ENCODE measurements around the gene WDR5. TPM values are rescaled to one million over a fixed set of nuclear protein-coding genes. Genes with fewer than 3 reads are reported as not detected.

The WDR5 gene
- total and polyA plus RNA-seq, 2 of the 13 experiments (the other 11 are each of a cell fraction or from before 2014, with no cell fraction given) = 34.3 TPM

DNA sequence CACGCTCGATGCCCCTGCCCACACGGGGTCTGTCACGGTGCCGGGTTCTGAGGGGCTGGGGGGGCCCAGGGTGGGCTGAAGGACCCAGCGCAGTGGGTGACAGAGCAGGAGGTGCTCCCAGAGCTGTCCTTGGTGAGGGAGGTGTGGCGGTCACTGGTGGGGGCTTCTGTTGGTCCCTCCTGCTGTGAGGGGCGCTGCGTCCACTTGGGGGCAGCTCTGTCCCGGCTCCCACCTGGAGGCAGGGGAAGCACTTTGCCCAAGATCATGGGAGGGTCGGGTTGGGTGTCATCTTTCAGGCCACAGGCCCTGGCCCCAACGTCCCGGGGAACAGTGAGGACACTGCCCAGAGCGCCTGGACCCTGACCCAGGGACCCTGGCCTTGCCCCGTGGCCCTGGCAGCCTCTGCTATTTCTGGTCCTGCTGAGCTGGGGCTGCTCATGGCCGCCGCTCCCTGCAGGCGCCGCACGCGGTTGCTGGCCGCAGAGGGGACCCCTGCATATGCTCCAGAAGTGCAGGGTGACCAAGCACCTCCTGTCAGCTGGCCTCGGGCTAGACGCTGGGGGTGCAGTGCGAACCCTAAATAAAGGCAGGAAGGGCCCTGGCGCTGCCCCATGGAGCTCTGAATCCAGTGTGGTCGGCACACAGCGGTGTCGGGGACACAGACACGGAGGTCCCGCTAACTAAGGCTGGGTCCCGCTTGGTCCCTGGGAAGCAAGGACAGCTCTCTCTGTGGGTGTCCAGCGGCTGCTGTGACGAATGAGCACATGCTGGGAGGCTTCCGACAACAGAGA lies 40.1 kb downstream of the WDR5 start (continued):
- TF ChIP-seq ZNF567 (CRISPR knock-in tag; IDR thresholded peaks at IDR 0.05; ENCODE audit: borderline replicate concordance) = peak; percentile 33; the same call in 1 of the 2 replicates
- TF ChIP-seq ZNF777 (CRISPR knock-in tag; IDR thresholded peaks at IDR 0.05) = no peak
- peak; percentile 46; the same call in 1 of the 2 replicates for TF ChIP-seq REPIN1 (CRISPR knock-in tag; IDR thresholded peaks at IDR 0.05; ENCODE audit: borderline replicate concordance, low read depth)
- peak; percentile 96 for TF ChIP-seq ESRRA (CRISPR knock-in tag; IDR thresholded peaks at IDR 0.05; ENCODE audit: low read depth)
- TF ChIP-seq ZBTB7B (CRISPR knock-in tag; IDR thresholded peaks at IDR 0.05) = peak; percentile 82
- no peak for TF ChIP-seq ZNF44 (CRISPR knock-in tag; IDR thresholded peaks at IDR 0.05)
- TF ChIP-seq AHDC1 (CRISPR knock-in tag; IDR thresholded peaks at IDR 0.05; ENCODE audit: borderline replicate concordance) = no peak
- no peak for TF ChIP-seq ELF1 (CRISPR knock-in tag; IDR thresholded peaks at IDR 0.05)
- TF ChIP-seq, protein P1, sequence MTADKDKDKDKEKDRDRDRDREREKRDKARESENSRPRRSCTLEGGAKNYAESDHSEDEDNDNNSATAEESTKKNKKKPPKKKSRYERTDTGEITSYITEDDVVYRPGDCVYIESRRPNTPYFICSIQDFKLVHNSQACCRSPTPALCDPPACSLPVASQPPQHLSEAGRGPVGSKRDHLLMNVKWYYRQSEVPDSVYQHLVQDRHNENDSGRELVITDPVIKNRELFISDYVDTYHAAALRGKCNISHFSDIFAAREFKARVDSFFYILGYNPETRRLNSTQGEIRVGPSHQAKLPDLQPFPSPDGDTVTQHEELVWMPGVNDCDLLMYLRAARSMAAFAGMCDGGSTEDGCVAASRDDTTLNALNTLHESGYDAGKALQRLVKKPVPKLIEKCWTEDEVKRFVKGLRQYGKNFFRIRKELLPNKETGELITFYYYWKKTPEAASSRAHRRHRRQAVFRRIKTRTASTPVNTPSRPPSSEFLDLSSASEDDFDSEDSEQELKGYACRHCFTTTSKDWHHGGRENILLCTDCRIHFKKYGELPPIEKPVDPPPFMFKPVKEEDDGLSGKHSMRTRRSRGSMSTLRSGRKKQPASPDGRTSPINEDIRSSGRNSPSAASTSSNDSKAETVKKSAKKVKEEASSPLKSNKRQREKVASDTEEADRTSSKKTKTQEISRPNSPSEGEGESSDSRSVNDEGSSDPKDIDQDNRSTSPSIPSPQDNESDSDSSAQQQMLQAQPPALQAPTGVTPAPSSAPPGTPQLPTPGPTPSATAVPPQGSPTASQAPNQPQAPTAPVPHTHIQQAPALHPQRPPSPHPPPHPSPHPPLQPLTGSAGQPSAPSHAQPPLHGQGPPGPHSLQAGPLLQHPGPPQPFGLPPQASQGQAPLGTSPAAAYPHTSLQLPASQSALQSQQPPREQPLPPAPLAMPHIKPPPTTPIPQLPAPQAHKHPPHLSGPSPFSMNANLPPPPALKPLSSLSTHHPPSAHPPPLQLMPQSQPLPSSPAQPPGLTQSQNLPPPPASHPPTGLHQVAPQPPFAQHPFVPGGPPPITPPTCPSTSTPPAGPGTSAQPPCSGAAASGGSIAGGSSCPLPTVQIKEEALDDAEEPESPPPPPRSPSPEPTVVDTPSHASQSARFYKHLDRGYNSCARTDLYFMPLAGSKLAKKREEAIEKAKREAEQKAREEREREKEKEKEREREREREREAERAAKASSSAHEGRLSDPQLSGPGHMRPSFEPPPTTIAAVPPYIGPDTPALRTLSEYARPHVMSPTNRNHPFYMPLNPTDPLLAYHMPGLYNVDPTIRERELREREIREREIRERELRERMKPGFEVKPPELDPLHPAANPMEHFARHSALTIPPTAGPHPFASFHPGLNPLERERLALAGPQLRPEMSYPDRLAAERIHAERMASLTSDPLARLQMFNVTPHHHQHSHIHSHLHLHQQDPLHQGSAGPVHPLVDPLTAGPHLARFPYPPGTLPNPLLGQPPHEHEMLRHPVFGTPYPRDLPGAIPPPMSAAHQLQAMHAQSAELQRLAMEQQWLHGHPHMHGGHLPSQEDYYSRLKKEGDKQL (CRISPR knock-in tag; IDR thresholded peaks at IDR 0.05; ENCODE audit: low read depth) = 0 out of 2 replicates have a peak, but pooled peaks have one; percentile 25
- no peak for TF ChIP-seq ZFP41 (CRISPR knock-in tag; IDR thresholded peaks at IDR 0.05; ENCODE audit: borderline replicate concordance)
- peak; percentile 68; the same call in 1 of the 2 replicates for TF ChIP-seq ZBTB10 (CRISPR knock-in tag; IDR thresholded peaks at IDR 0.05; ENCODE audit: borderline replicate concordance)
- peak; percentile 32; the same call in 1 of the 2 replicates for TF ChIP-seq ZNF773 (CRISPR knock-in tag; IDR thresholded peaks at IDR 0.05; ENCODE audit: borderline replicate concordance)
- TF ChIP-seq ZNF816 (CRISPR knock-in tag; IDR thresholded peaks at IDR 0.05; ENCODE audit: borderline replicate concordance) = no peak
